Suprapubic skin (tissue), 4 donors: ENCODE measurements around the gene CHST12.

Experiments used
- CTCF ChIP-seq, 2 donors: fragments of 200-600 bp in 1 of 2; fragments of 450-650 bp in 1 of 2; sonication (generic) in 1 of 2; IDR thresholded peaks; one replicate each; pipeline ENCODE4 v1.5.1; 2016 to 2019; ENCODE audit warnings: antibody characterized with exemption in 2 of 2, mild to moderate bottlenecking in 1 of 2, moderate library complexity in 1 of 2
- POLR2A ChIP-seq, 2 donors: fragments of 450-650 bp; IDR thresholded peaks; one replicate each; pipeline ENCODE4 v1.6.1; 2017; ENCODE audit warnings: antibody characterized with exemption in 2 of 2, mild to moderate bottlenecking in 2 of 2, moderate library complexity in 2 of 2
- POLR2AphosphoS5 ChIP-seq, 3 donors: sonication (generic); formaldehyde crosslinking; IDR thresholded peaks; one replicate each; pipeline ENCODE4 v1.6.1; 2017; ENCODE audit warnings: antibody characterized with exemption in 3 of 3

DNA sequence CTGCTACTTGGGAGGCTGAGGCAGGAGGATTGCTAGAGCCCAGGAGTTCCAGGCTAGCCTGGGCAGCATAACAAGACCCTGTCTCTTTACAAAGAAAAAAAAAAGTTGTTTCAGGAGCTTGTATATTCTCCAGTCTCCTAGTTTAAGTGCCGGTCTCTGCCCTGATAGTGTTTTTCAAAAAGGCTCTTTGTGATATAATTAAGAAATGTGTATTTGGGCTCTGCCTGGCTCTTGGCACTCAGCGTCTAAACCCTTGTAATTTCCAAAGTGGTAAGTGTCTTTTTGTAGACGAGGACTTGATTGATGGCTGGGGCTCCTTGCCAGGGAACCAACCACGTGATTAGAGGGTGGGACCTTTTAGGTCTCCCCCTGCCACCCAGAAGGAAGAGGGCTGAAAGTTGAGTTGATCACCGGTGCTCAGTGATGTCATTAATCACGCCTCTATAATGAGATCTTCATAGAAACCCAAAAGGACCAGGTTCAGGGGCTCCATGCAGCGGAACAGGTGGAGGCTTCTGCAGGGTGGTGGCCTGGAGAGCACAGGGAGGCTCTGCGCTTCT lies 44.4 kb upstream of the CHST12 start:
- TF ChIP-seq CTCF (IDR thresholded peaks at IDR 0.05) (no peak), POLR2A (IDR thresholded peaks at IDR 0.05) (no peak), POLR2AphosphoS5 (IDR thresholded peaks at IDR 0.05) (no peak)
